ENCODE measurements around the gene NKD1.

Gene NKD1

GRCh38 chr16:50679676-50680555, 131.7 kb downstream of the NKD1 start:
- no peak for DNase-seq

DNA sequence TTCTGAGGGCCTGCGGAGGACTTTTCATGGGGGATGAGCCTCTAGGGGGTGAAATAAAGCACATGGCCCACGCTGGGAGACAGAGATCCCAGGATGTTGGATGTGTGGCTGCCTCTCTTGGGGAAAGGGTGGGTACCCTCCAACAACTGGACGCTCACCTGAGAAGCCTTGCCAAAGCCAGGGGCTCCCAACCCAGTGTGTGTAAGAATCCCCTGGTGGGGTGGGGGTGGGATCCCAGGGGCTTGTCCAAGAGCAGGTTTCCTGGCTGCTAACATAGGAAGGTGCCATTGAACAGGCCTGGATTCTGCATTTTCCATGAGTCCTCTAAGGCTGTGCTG, 132.3 kb downstream of the NKD1 start:
- DNase-seq: no peak

DNA sequence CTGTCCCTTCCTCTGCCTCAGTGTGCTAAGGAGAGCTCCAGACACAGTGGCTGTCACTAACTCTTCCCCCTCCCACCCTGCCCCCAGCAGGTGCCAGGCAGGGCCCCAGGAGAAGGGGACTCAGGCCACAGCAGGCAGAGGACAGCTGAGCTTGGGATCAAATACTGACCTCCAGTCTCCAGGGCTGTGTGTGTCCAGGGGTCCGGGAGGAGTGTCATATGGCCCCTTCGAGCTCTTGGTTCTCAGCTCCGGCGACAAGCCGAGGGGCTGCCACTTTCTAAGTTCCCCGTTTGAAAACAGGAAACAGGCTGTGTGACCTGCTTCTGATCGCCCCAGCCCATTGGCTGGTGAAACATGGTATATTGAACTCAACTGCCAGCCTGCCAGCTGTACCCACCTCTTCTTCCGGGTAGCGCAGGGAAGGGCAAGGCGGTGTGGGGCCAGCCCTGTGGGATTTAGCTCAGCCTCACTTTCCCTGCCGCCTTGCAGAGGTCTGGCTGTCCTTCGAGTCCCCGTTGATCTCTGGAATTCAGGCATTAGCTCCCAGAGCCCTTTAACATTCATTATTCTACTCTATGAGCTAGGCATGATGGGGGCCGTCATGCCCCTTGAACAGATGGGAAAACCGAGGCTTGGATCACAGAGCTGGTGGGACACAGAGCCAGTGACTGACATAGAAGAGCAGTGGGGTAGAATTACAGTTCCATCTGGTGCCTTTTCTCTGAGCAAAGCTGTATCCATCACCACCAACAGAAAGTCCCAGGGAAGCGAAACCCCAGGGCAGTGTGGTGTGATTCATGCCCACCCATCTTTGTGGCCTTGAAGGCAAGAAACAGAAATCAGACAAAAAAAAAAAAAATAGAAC, 133.1 kb downstream of the NKD1 start, which contains the start of gene SNX20:
Gene SNX20 (minus strand): TSS at position 292 of the 865 bp plus-strand sequence. CDS start 3,786 bp downstream, outside the sequence.
- peak; percentile 51 for DNase-seq

- no peak for DNase-seq
These were observed 135.6 kb downstream of the NKD1 start for GRCh38 chr16:50683689-50684374.

- no peak for DNase-seq
These were observed 136.7 kb downstream of the NKD1 start for GRCh38 chr16:50684823-50685461.

DNA sequence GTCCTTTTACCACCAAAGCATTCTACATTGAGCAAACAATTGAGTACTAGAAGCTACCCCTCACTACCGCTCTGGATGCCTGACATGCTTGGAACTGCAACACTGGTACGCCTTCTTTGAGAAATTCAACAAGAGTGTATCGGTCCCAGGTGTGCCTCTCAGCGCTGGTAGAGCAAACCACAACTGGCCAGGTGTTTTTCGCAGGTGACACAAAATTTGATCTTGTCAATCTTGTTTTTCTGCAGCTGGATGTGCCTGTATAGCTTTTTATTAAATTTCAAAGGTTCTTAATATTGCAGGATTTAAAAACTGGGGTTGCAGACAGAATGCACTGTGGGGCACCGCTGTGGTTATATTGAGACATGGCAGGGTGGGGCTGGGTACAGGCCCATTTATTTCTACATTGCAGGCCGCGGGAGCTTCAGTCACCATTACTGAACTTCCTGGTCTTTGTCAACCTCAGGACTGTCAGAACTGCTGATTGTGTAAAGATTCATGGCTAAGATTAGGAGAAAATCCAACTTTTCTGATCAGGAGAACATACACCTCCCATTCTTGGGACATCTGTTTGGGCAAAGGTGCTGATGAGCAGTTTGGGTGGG, 137.4 kb downstream of the NKD1 start:
- DNase-seq: no peak

DNA sequence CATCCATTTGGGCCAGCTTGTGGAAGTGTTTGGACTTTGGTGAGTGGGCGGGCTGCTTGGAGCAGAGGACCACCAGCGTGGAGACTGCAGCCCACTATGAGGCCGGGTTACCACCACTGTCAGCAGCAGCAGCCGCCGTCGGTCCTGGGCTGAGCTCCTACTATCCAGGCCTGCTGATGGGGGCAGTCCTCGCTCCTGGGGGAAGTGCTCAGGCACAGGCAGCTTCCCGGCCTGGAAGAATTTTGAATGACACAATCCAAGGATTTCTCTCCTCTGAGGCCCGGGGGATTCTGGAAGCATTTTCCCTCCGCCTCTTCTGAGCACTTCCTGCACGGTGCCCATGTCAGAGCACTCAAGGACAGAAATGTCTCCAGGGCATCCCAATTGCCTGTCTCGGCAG, 139.9 kb downstream of the NKD1 start:
- no peak for DNase-seq

GRCh38 chr16:50688867-50689266, 140.7 kb downstream of the NKD1 start:
- no peak for DNase-seq

DNA sequence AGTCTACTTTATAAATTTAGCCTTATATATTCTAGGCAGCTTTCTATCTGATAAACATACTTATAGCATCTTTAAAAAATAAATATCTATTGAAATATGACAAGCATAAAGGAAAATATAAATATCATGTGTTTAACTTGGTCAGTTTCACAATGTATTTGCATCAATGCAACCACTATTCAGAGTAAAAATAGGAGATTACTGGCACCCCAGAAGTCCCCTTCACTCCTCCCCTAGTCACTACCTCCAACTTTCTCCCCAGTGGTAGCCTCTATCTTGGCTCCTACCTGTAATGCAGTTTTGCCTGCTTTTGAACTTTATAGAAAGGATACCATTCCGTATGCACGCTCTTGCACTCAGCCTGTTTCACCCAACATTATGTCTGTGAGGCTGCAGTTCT, 142.0 kb downstream of the NKD1 start:
- DNase-seq: no peak

DNA sequence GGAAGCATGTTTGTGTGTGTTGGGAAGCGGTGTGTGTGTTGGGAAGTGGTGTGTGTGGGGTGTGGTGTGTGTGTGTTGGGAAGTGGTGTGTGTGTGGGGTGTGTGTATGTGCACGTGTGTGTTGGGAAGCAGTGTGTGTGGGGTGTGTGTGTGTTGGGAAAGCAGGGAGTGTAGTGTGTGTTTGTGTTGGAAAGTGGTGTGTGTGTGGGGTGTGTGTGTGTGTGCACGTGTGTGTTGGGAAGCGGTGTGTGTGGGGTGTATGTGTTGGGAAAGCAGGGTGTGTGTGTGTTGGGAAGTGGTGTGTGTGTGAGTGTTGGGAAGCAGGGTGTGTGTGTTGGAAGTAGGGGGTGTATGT, 144.4 kb downstream of the NKD1 start:
- DNase-seq: no peak

DNA sequence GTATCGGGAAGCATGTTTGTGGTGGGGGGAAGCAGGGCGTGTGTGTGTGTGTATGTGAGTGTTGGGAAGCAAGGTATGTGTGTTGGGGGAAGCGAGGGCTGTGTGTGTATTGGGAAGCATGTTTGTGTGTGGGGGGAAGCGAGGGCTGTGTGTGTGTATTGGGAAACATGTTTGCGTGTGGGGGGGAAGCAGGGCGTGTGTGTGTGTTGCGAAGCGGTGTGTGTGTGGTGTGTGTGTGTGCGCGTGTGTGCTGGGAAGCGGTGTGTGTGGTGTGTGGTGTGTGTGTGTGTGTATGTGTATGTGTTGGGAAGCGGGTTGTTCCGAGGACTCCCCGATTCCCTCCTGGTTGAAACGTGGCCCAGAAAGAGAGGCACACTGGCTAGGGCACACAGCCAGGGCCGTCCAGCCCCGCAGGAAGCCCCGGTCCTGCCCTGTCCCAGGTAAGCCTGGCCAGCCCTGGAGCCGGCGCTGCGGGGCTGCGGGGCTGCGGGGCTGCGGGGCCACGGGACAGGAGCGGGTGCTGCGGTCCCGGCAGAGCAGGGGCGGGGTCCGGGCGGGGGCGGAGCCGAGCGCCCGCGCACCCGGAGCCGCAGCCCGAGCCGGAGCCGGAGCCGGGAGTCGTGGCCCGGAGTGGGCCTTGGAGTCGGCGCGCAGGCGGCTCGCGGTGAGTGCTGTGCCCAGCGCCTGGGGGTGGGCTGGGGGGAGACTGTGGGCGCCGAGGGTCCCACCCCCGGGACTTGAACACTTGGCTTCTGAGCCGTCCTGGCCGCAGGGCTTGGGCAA, 145.0 kb downstream of the NKD1 start, which contains the start of gene NOD2:
Gene NOD2 (plus strand): TSS at position 608 of the 783 bp plus-strand sequence. CDS start 5,890 bp downstream, outside the sequence.
- DNase-seq: no peak

DNA sequence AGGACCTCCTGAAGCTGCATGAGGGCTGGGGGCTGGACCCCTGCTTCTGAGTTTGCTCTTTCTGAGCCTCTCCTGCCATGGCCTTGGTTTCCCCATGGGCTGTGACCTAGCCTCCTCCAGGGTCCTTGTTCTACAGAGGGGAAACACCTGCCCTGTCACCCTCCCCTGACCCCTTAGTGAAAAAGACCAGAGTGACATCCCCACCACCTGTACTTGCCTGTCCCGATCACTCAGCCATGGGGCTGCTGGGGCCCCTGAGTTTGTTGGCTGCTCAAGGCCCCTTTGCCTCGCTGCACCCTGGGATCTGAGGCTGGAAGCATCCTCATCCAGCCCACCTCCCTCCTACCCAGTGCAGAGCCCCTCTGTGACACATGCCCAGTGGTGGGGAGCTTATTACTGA, 146.0 kb downstream of the NKD1 start:
- DNase-seq: no peak

GRCh38 chr16:50695017-50696000, 147.1 kb downstream of the NKD1 start:
- no peak for DNase-seq

- DNase-seq: no peak
These were observed 147.9 kb downstream of the NKD1 start for GRCh38 chr16:50696126-50696525.

DNA sequence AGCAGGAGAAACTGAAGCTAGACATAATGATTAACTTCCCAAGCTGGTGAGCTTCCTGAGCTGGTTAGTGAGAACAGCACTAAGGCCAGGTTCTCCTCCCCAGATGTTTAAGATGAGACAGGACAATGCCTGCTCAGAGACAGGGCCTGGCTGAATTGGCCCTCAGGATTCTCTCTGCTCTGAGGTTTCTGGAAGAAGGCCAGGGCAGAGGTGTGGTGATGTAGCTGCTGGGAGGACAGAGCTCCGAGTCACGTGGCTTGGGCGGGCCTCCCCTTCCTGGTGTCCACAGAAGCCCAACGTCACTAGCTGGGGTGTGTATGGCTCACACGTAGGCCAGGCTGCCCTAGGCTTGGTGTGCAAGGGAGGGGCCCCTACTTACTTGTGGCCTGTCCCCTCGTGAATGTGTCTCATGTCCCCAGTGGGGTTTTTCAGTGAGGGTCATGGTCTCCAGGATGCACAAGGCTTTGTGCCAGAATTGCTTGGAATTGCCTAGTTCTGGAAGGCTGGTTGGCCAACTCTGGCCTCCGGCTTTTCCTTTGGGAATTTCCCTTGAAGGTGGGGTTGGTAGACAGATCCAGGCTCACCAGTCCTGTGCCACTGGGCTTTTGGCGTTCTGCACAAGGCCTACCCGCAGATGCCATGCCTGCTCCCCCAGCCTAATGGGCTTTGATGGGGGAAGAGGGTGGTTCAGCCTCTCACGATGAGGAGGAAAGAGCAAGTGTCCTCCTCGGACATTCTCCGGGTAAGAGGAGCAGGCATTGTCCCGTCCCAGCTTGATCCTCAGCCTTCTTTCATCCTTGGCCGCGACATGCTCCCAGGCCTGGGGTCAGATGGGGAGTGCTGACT, 148.6 kb downstream of the NKD1 start:
- no peak for DNase-seq

- DNase-seq: no peak
These were observed 149.2 kb downstream of the NKD1 start for GRCh38 chr16:50697421-50697715.

- DNase-seq: no peak
These were observed 149.9 kb downstream of the NKD1 start for GRCh38 chr16:50697881-50698767.
